Activated naive CD4-positive, alpha-beta T cell treated with anti-CD3 and anti-CD28 coated beads, Interleukin-2, amount 50 U/mL, for 24 hours (primary cell): ENCODE measurements around the gene CROCC2.

ENCODE experiments used
- H3K27ac Mint-ChIP-seq: one replicate; pipeline ENCODE4 v1.8.0; 2021; ENCODE audit warnings: mild to moderate bottlenecking, mixed read lengths
- H3K27me3 Mint-ChIP-seq: one replicate; pipeline ENCODE4 v1.8.0; 2021; ENCODE audit warnings: mixed read lengths
- H3K36me3 Mint-ChIP-seq: one replicate; pipeline ENCODE4 v1.8.0; 2021; ENCODE audit warnings: mixed read lengths
- H3K4me1 Mint-ChIP-seq: one replicate; pipeline ENCODE4 v1.8.0; 2021; ENCODE audit warnings: mixed read lengths
- H3K4me3 Mint-ChIP-seq: one replicate; pipeline ENCODE4 v1.8.0; 2021; ENCODE audit warnings: mild to moderate bottlenecking, mixed read lengths
- H3K9me3 Mint-ChIP-seq: one replicate; pipeline ENCODE4 v1.8.0; 2021; ENCODE audit warnings: mixed read lengths

The CROCC2 gene

GRCh38 chr2:240993446-240994170 is 87.5 kb downstream of the CROCC2 start:
- no peak overlapping the region for H3K27ac Mint-ChIP-seq
- H3K9me3 Mint-ChIP-seq: no peaks in the 10 kb centered on the region
- H3K4me3 Mint-ChIP-seq: no peak overlapping the region
- H3K36me3 Mint-ChIP-seq: no peaks in the 10 kb centered on the region
- peaks cover 5% of the 10 kb centered on the region for H3K4me1 Mint-ChIP-seq
- peaks cover 4% of the 10 kb centered on the region for H3K27me3 Mint-ChIP-seq

DNA sequence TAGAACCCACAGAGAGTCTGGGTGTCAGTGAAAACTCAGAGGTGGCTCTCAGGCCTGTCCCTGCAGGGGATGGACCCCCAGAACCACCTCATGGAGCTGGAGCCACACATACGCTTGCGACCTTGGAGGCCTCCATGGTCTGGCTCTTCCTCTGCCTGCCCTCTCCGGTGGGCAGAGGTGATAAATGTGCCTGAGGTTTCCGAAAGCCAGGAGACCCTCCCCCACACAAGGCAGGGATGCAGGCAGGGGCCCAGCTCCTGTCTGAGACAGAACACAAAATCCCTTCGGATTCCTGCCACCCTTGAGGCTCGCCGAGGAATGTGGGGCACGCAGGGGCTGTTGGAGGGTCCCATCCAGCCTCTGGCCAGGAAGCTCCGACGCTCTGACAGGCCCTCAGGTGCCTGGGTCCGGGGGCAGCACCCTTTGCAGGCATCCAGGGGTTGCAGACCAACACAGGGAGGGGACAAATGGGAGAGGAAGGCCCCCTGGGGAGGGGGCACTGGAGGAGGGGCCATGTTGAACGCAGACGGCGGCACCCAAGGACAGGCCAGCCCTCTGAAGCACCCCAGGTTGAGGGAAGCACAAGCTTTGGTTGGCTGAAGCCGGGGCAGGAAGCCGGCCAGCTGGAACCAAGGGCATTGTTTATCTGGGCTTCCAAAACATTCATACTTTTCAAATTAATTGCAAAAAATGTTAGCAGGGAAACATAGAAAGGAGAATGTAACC is 88.2 kb downstream of the CROCC2 start:
- H3K36me3 Mint-ChIP-seq: no peaks in the 10 kb centered on the region
- no peaks in the 10 kb centered on the region for H3K9me3 Mint-ChIP-seq
- H3K27ac Mint-ChIP-seq: no peak overlapping the region
- H3K27me3 Mint-ChIP-seq: peaks cover 4% of the 10 kb centered on the region
- no peak overlapping the region for H3K4me3 Mint-ChIP-seq
- H3K4me1 Mint-ChIP-seq: peaks cover 5% of the 10 kb centered on the region

- Mint-ChIP-seq H3K9me3 (no peaks in the 10 kb centered on the region), H3K4me1 (peaks cover 5% of the 10 kb centered on the region), H3K27me3 (peaks cover 10% of the 10 kb centered on the region), H3K27ac (peak overlapping the region; percentile 17), H3K4me3 (no peak overlapping the region), H3K36me3 (no peaks in the 10 kb centered on the region)
Observed at GRCh38 chr2:240995041-240996021, 89.2 kb downstream of the CROCC2 start.

- H3K4me1 Mint-ChIP-seq: peaks cover 8% of the 10 kb centered on the region
- no peak overlapping the region for H3K4me3 Mint-ChIP-seq
- no peaks in the 10 kb centered on the region for H3K36me3 Mint-ChIP-seq
- peaks cover 10% of the 10 kb centered on the region for H3K27me3 Mint-ChIP-seq
- peak overlapping the region; percentile 17 for H3K27ac Mint-ChIP-seq
- no peaks in the 10 kb centered on the region for H3K9me3 Mint-ChIP-seq
Observed at GRCh38 chr2:240996161-240996833, 90.2 kb downstream of the CROCC2 start.

GRCh38 chr2:240996834-240997140 is 90.7 kb downstream of the CROCC2 start:
- no peaks in the 10 kb centered on the region for H3K9me3 Mint-ChIP-seq
- H3K27me3 Mint-ChIP-seq: peaks cover 10% of the 10 kb centered on the region
- no peak overlapping the region for H3K4me3 Mint-ChIP-seq
- peaks cover 8% of the 10 kb centered on the region for H3K4me1 Mint-ChIP-seq
- H3K27ac Mint-ChIP-seq: no peak overlapping the region
- no peaks in the 10 kb centered on the region for H3K36me3 Mint-ChIP-seq

DNA sequence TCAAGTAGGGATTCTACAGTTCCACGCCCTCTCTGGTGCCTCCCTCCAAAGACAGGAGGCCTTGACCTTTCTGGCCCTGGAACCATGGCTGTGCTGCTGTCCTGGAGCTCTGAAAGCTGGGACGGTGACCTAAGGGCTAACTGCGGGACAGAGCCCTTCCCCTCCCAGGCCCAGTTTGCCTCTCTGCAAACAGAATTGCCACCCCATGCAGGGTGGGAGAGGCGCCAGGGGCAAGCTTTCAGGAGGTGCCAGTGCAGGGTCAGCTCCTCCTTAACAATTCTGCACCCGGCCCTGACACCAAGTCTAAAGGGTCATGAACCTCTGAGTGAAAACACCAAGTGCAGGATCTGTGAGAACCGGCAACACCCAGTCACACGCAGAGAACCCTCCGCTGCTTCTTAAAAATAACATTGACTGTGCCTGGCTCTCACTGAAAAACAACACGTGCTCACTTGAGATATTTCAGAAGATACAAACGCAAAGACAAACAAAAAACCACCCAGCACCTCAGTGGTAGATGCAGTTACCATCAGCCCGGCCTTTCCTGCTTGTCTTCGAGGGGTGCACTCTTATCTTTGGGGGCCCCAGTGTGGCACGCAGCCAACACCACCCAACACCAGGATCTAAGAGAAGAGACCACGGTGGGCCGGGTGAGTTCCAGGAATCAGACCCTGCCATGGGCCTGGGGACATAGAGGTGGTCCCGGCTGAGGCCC is 91.2 kb downstream of the CROCC2 start:
- Mint-ChIP-seq H3K9me3 (no peaks in the 10 kb centered on the region), H3K27ac (peak overlapping the region; percentile 43), H3K4me1 (peaks cover 8% of the 10 kb centered on the region), H3K36me3 (no peaks in the 10 kb centered on the region), H3K4me3 (peak overlapping the region; percentile 68), H3K27me3 (peaks cover 10% of the 10 kb centered on the region)

- H3K27ac Mint-ChIP-seq: peak within 1 kb of the TSS; percentile 43
- peaks cover 8% of the 10 kb centered on the region for H3K4me1 Mint-ChIP-seq
- no peaks in the 10 kb centered on the region for H3K36me3 Mint-ChIP-seq
- peak within 1 kb of the TSS; percentile 68 for H3K4me3 Mint-ChIP-seq
- peaks cover 10% of the 10 kb centered on the region for H3K27me3 Mint-ChIP-seq
- no peaks in the 10 kb centered on the region for H3K9me3 Mint-ChIP-seq
Observed at GRCh38 chr2:240997856-240998705, 91.9 kb downstream of the CROCC2 start, which contains the start of gene SNED1. Gene SNED1 (plus strand): TSS chr2:240998618. CDS start chr2:240998838, 220 bp downstream.

GRCh38 chr2:240998706-240998994 is 92.5 kb downstream of the CROCC2 start:
- Mint-ChIP-seq H3K27me3 (peaks cover 10% of the 10 kb centered on the region), H3K9me3 (no peaks in the 10 kb centered on the region), H3K36me3 (peaks cover 2% of the 10 kb centered on the region), H3K4me3 (no peak overlapping the region), H3K27ac (no peak overlapping the region), H3K4me1 (peaks cover 8% of the 10 kb centered on the region)

DNA sequence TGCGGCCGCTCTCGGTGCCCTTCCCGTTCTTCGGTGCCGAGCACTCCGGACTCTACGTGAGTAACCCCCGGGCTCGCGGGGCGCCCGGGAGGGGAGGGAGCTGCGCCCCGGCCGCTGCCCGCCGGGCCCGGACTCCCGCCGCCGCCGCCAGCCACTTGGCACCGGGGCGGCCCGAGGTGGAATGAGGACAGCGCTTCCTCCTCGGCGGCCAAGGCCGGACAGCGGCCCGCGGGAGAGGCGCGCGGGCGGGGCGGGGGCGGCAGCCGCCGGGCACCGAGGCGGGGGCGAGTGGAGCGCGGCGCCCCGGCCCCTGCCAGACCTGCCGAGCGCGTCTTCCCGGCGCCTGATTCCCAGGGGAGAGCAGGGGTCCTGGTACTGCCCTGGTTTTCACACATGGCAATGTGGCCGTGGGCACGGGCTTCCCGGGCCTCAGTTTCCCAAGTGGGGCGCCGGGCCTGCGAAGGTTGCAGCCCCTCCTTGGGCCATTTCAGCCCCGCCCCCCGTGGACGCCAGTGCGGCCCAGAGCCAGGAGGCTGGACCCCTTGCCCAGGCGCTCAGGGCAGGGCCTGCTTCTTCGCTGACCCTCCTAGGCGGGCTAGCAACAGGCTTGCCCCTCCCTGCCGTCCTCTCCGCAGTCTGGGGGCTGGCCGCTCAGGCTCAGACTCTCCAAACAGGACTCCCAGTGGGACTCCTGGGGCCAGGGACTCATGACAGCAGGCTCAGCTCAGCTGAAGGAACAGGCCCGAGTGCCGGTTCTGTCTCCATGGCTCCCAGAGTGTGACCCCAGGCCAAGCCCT is 93.1 kb downstream of the CROCC2 start:
- Mint-ChIP-seq H3K27ac (no peak overlapping the region), H3K9me3 (no peaks in the 10 kb centered on the region), H3K4me3 (peak overlapping the region; percentile 4), H3K4me1 (peaks cover 8% of the 10 kb centered on the region), H3K27me3 (peaks cover 10% of the 10 kb centered on the region), H3K36me3 (peaks cover 4% of the 10 kb centered on the region)

DNA sequence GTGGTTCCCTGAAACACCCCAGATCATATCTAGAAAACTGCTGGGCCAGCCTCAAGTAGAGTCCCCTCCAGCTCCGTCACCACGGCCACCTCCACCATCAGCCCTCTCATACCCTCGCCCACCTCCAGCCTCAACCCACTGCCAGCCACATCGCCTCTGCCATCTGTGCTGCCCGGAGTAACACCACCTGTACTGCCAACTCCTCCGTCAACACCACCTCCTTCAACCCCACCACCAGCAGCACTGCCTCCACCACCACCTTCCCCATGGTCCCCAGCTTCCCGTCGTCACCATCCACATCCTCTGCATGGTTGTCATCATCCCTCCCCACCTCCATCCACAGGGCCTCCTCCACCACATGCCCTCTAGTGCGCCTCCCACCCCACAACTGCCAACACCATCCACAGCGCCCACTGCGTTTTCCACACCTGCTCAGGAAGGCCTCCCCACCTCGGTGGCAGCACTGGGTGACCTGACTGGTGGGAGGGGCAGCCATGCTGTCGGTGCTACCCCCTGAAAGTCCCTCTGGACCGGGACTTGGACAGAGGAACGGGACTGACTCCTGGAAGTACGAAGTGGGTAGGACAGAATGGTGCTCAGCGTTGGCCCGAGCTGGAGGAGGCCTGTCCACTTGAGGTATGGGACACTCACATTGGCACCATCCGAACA is 93.9 kb downstream of the CROCC2 start:
- H3K27ac Mint-ChIP-seq: no peak overlapping the region
- H3K27me3 Mint-ChIP-seq: peaks cover 10% of the 10 kb centered on the region
- peak overlapping the region; percentile 4 for H3K4me3 Mint-ChIP-seq
- H3K36me3 Mint-ChIP-seq: peaks cover 4% of the 10 kb centered on the region
- H3K4me1 Mint-ChIP-seq: peaks cover 8% of the 10 kb centered on the region
- no peaks in the 10 kb centered on the region for H3K9me3 Mint-ChIP-seq

DNA sequence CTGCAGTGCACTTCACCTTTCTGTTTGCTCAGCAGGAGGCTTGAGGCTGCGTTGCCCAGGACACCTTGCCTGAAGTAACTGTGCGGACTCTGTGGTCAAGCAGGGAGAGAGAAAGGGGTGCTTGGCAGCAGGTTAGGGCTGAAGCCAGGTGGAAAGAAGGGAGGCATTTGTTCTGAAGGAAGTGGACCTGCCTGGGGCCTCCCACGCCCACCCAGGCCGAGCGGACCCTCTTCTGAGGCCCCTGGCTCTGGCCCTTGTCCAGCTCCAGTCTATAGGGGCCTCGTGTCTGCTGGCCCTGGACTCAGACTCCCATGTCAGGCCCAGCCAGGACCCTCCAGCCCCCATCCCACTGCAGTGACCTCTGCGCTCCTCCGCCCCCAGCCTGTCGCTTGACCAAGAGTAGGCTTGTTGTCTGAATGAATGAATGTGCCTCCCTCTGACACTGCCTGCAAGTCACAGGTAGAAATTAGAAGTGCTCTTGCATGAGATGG is 94.7 kb downstream of the CROCC2 start:
- Mint-ChIP-seq H3K4me3 (no peak overlapping the region), H3K27me3 (peaks cover 10% of the 10 kb centered on the region)

GRCh38 chr2:241001413-241002274 is 95.5 kb downstream of the CROCC2 start:
- peaks cover 9% of the 10 kb centered on the region for H3K4me1 Mint-ChIP-seq
- peaks cover 9% of the 10 kb centered on the region for H3K9me3 Mint-ChIP-seq
- H3K36me3 Mint-ChIP-seq: peaks cover 12% of the 10 kb centered on the region
- H3K4me3 Mint-ChIP-seq: no peak overlapping the region
- peaks cover 10% of the 10 kb centered on the region for H3K27me3 Mint-ChIP-seq
- H3K27ac Mint-ChIP-seq: no peak overlapping the region

More for the DNA sequence above, 94.7 kb downstream of the CROCC2 start:
- H3K9me3 Mint-ChIP-seq: peaks cover 5% of the 10 kb centered on the region
- H3K4me1 Mint-ChIP-seq: peaks cover 8% of the 10 kb centered on the region
- H3K36me3 Mint-ChIP-seq: peaks cover 9% of the 10 kb centered on the region
- H3K27ac Mint-ChIP-seq: no peak overlapping the region
